Left colon (tissue), 2 donors: ENCODE results near the gene PIP4K2B. TPM values are rescaled to one million over a fixed set of nuclear protein-coding genes. Genes with fewer than 3 reads are reported as not detected.
"Not testable (repeated sequence)": the region's sequence is repeated elsewhere in the genome, so short reads cannot be mapped to it uniquely, and the experiment has no call there.

Source experiments
- ATAC-seq: fragments of 200-7000 bp; cut with Tn5 transposase; one replicate; pipeline ENCODE4 v1.9.1; 2020; ENCODE audit warnings: mild to moderate bottlenecking, moderate library complexity
- DNase-seq, 2 donors: peaks; one replicate each; pipeline ENCODE4 v3.0.0-alpha.2; 2020
- intact Hi-C, 2 donors: fragments of 100-400 bp; cut with DNase I in 1 of 2; cut with micrococcal nuclease in 1 of 2; formaldehyde crosslinking; loops; one replicate each; pipeline versions ENCODE4 v1.11.2 to v1.14.0; 2022; cut with DNase I, micrococcal nuclease
- long read RNA-seq: library from polyadenylated mRNA; unstranded; transcript quantifications from one replicate; pipeline ENCODE4 v2.0.0, GENCODE V29; 2021
- total RNA-seq, 2 donors: library from RNA; stranded (reverse); fragmentation: NEBNext Ultra II Directional; extraction: Animal tissue kit (Norgen Biotek cat#: 25700); gene quantifications; one replicate each; pipeline ENCODE4 v1.2.1, GENCODE V29; 2021
- donor health status: DM: no; HTN: no; CAD: no.
- donor health status: DM: yes; HTN: yes; CAD: no.

The PIP4K2B gene
- 10 to 100 TPM; 14.1 to 18.5 TPM for total RNA-seq
- long read RNA-seq, partial matches to known transcripts, result 0 of 9 reads
- long read RNA-seq, other reads (novel, unspliced or antisense), result 9 of 9 reads

GRCh38 chr17:38799501-38800236 lies at the start of gene PIP4K2B:
TSS of gene PIP4K2B (minus strand) at chr17:38799556. CDS start at chr17:38799424, 132 bp downstream.
- ATAC-seq (peak; percentile 92), DNase-seq (peak; percentile 96 to 98)
- intact Hi-C loops, result no loop called here

- intact Hi-C loops, result no loop called here
- ATAC-seq, result no peak
- DNase-seq, result no peak
These were observed 49.2 kb upstream of the PIP4K2B start for GRCh38 chr17:38848557-38848891.

DNA sequence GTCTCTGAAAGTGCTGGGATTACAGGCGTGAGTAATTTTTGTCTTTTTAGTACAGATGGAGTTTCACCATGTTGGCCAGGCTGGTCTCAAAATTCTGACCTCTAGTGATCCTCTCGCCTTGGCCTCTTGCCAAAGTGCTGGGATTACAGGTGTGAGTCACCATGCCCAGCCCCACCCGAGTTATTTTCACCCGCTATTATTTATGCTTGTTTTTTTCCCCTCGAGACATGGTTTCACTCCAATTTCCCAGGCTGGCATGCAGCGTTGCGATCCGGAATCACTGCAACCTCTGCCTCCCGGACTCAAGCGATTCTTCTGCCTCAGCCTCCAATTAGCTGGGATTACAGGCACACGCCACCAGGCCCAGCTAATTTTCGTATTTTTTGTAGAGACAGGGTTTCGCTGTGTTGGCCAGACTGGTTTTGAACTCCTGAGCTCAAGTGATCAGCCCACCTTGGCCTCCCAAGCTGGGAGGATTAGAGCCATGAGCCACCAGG lies 45.0 kb upstream of the PIP4K2B start:
- ATAC-seq (peak; percentile 54), DNase-seq (peak in 1 of 2 donors; percentile 57)
- intact Hi-C loops, result no loop called here

DNA sequence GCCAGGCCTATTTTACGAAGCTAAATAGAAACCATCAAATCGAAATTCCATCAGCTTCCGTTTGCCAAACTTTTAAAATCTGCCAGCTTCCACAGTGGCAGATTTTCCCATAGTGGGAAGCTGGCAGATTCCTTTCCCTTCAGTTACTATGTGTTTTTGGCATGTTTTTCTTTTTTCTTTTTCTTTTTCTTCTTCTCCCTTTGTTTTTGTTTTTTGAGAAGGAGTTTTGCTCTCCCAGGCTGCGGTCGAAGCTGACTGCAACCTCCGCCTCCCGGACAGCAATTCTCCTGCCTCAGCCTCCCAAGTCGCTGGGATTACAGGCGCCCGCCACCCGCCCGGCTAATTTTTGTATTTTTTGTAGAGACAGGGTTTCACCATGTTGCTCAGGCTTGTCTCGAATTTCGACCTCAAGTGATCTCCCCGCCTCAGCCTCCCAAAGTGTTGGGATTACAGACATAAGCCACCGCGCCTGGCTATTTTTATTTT lies 26.4 kb upstream of the PIP4K2B start:
- intact Hi-C loops, result no loop called here
- ATAC-seq, result no peak
- no peak for DNase-seq

GRCh38 chr17:38824899-38825761 lies 25.8 kb upstream of the PIP4K2B start, which contains the start of gene CWC25:
TSS of gene CWC25 (minus strand) at chr17:38825321. CDS start at chr17:38825183, 138 bp downstream.
- ATAC-seq (peak; percentile 97), DNase-seq (peak; percentile 88 to 95)
- intact Hi-C loops, result no loop called here

- no peak for DNase-seq
- intact Hi-C loops, result no loop called here
- ATAC-seq, result no peak
These were observed 16.3 kb upstream of the PIP4K2B start for GRCh38 chr17:38815576-38816193.

- DNase-seq (no peak), ATAC-seq (no peak)
- intact Hi-C loops, result no loop called here
These were observed 10.5 kb upstream of the PIP4K2B start for GRCh38 chr17:38809828-38810227.

DNA sequence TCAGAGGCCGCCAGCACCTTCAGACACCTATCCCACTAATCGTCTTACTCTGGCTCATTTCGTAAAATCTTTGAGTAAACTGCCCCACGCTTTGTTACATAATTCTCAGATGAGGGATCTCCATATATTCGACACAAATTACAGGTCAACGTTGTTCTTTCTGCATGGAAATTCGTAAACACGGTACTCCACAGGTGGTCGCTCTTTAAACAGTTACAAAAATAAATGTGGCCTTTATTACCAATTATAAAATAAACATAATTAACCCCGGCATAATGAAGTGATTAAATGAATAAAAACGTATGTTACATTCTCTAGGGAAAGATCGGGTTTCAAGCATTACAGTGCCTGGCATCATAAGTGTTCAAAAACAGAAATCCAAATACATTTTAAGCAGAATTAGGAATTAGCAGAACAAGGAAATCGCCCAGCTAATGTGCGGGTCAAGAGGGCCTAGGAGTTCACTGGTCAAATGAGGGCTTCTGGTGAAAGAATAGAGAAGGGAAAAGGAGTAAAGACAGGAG lies 943 bp upstream of the PIP4K2B start:
- ATAC-seq (no peak), DNase-seq (no peak)
- intact Hi-C loops, result no loop called here

- peak; percentile 27 for ATAC-seq
- intact Hi-C loops, result no loop called here
- DNase-seq, result peak; percentile 50 to 62
These were observed 499 bp downstream of the PIP4K2B start for GRCh38 chr17:38798614-38799500.

GRCh38 chr17:38797828-38798227 lies 1.5 kb downstream of the PIP4K2B start:
- DNase-seq (no peak), ATAC-seq (no peak)
- intact Hi-C loops, result no loop called here

DNA sequence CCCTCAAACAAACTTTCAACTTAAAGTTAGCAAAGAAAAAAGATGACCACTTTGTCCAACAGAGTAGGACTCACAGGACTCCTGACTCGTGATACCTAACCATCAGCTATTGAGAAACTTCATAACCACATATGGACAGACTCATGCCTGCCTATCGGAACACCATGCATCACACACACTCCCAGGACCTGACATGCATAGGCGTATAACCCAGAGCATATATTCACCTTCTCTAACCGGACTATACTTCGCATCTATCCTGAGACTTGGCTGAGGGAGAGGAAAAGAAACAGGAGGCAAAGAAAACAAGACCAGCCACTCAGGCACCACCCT lies 2.2 kb downstream of the PIP4K2B start:
- intact Hi-C loops, result no loop called here
- no peak for DNase-seq

DNA sequence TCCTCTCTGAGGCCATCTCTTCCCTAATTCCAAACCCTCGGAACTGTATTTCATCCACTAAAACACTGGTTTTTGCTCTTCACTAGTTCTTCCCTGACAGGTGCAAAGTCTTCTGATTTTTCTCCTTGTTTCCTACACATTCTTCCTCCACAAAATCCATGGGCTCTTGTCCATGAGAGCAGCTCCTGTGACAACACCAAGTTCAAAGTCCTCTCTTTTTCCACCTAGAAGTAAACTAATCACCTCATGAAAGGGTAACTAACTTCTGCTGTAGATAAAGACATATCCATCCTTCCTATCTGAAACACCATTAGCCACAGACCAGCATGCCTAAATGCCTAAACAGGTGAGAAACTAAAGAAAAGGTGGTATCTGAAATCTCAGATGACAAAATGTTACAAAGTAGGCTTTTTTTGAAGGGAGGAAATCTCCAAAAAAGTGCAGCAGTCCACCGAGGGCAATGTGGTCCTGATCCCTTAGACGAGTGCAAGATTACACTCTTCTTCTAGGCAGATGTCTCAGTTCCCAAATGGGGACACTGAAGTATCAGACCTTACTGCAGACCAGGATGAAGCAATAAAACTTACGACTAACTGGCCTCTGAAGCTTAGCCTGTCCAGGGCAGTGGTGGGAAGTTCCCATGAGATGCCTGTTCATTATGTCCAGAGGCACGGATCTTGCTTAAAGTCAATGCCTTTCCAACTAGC lies 2.8 kb downstream of the PIP4K2B start:
- intact Hi-C loops, result no loop called here
- ATAC-seq (no peak), DNase-seq (no peak)

More for the DNA sequence above, 2.2 kb downstream of the PIP4K2B start:
- no peak for ATAC-seq

GRCh38 chr17:38794221-38794620 lies 5.1 kb downstream of the PIP4K2B start:
- DNase-seq (no peak), ATAC-seq (no peak)
- intact Hi-C loops, result no loop called here

DNA sequence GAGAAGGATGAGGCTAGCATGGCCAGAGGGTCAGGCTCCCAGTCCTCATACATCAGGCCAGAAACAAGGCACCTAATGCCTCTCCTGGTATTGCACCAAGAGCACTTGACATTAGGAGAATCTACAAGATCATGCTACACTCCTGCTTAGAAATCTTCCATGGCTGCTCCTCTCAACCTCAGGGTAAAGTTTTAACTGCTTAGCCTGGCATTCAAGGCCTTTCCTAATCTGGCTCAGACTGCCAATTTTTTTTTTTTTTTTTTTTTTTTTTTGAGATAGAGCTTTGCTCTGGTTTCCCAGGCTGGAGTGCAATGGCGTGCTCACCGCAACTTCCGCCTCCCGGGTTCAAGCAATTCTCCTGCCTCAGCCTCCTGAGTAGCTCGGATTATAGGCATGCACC lies 8.2 kb downstream of the PIP4K2B start:
- intact Hi-C loops, result no loop called here
- DNase-seq (no peak), ATAC-seq (no peak)

DNA sequence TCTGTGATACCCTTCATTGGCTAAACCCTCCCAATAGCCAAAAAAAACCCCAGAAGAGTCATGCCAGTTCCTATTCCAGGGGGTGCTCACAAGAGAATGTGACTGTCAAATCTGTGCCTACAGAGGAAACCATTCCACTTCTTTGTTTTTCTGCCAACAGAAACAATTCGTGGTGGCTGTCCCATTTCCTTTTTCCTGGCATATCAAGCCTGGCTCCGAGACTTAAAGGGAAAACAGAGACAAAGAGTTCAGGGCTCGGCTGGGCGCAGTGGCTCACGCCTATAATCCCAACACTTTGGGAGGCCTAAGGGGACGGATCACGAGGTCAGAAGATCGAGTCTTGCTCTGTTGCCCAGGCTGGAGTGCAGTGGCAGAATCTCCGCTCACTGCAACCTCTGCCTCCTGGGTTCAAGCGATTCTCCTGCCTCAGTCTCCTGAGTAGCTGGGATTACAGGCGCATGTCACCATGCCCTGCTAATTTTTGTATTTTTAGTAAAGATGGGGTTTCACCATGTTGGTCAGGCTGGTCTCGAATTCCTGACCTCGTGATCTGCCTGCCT lies 9.1 kb downstream of the PIP4K2B start:
- DNase-seq, ATAC-seq, intact Hi-C loops: not testable (repeated sequence)

GRCh38 chr17:38789185-38789584 lies 10.2 kb downstream of the PIP4K2B start:
- ATAC-seq (no peak), DNase-seq (no peak)
- intact Hi-C loops, result no loop called here

GRCh38 chr17:38787999-38788398 lies 11.4 kb downstream of the PIP4K2B start:
- intact Hi-C loops, ATAC-seq, DNase-seq: not testable (repeated sequence)
